Left cardiac atrium (tissue), 4 donors: Measurements from ENCODE around the gene PLEKHG5. TPM values are rescaled to one million over a fixed set of nuclear protein-coding genes. Genes with fewer than 3 reads are reported as not detected.

ENCODE experiments used
- ATAC-seq, 2 donors: fragments of 200-7000 bp; cut with Tn5 transposase; one replicate each; pipeline ENCODE4 v1.9.1; 2020; ENCODE audit warnings: mild to moderate bottlenecking in 2 of 2, moderate library complexity in 2 of 2
- DNase-seq: peaks from one replicate; pipeline ENCODE4 v3.0.0-alpha.2; 2020
- intact Hi-C, 2 donors: fragments of 100-400 bp; cut with DNase I; formaldehyde crosslinking; loops; one replicate each; pipeline versions ENCODE4 v1.14.1 to v1.15.1; 2022 to 2023
- total RNA-seq, 2 donors: library from RNA; stranded (reverse); fragmentation: NEBNext Ultra II Directional; extraction: Animal tissue kit (Norgen Biotek cat#: 25700); gene quantifications; one replicate each; pipeline ENCODE4 v1.2.1, GENCODE V29; 2021
- donor health status: DM: no; HTN: yes; CAD: no.
- donor health status: DM: no; HTN: yes; CAD: no; lungs with severe emphysema.
- donor health status: DM: yes; HTN: yes; CAD: no.
- donor health status: Dilated cardiomyopathy.

PLEKHG5 gene
- total RNA-seq, 2 donors from 2014 or later: 10.7 to 11.8 TPM

DNA sequence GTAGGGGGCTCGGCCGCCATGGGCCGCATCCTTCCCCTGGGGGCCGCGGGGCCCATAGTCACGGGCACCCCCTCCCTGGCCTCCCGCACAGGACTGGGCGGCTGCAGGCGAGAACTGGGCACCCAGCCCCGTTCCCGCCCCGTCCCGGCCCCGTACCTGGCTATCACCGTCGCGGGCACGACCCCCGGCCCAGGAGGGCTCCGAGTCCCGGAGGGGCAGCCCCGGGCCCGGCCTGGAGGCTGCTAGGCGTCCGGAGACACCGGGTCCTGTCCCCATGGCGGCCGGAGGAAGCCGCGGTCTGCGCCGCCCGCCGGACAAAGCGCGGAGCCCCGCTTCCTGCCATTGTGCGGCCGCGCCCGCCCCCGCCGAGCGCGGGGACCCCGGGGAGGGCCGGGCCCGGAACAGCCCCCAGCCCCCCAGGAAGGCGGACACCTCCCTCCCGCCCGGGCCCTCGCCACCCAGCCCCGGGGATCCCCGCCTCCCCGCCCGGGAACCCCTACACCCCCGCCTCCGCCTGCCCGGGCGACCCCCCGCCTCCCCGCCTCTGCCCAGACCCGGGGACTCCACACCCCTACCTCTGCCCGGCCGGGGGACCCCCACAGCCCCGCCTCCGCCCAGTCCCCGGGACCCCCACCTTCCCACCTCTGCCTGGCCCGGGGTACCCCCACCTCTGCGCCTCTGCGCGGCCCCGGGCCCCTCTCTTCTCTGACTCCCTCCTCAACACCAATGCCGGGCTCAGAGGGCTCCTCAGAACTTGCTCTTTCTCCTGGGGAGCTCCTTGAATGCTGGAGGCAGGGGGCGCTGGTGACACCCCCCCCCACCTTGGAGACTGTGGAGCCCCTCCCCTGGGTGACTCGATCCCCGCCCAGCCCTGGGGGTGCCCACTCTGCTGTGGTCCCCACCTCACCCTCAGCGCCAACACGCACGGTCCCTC lies 6.0 kb downstream of the PLEKHG5 start:
- ATAC-seq: peak; percentile 6 to 17
- DNase-seq: no peak

DNA sequence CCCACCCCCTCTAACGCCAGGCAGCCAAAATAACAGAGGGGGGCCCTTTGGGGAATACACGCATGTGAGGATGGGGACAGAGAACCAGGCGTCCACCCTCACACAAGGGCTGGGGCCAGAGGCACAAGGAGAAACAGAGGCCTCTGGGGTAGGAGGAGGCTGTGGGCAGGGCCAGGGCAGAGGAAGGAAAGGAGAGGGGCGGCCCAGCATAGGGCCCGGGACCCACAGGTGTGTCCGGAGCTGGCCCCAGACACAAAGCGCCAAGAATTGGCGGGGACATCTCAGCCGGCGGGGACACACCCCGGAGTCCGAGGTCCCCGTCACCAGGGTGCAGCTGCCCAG lies 6.7 kb downstream of the PLEKHG5 start:
- intact Hi-C loops: loop anchor here in 1 of 2 donors (5.0 kb wide), 2 partner anchors 68 to 158 kb away; partner anchors contain the start of gene NOL9
- DNase-seq (no peak), ATAC-seq (peak in 1 of 2 donors; percentile 28)

More for the DNA sequence above, 6.0 kb downstream of the PLEKHG5 start:
- intact Hi-C loops: loop anchor here in 1 of 2 donors (5.0 kb wide), 2 partner anchors 67 to 157 kb away; partner anchors contain the start of gene NOL9

DNA sequence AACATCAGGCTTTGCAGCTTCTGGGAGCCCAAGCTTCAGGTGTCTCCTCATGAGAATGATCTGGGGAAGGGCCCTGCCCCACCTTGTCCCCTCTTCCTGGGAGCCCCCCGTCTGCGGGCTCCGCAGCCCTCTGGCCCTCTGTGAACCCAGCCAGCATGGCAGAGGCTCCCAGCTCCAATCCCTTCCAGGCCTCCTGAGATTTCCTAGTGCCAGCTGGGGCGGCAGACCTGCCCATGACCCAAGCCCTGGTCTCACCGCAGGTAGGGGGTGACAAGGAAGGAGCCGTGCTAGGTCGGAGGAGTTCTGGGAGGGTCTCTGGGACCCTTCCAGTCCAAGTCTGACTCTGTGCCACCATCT lies 7.7 kb downstream of the PLEKHG5 start:
- no peak for DNase-seq
- intact Hi-C loops: no loop called here
- no peak for ATAC-seq

DNA sequence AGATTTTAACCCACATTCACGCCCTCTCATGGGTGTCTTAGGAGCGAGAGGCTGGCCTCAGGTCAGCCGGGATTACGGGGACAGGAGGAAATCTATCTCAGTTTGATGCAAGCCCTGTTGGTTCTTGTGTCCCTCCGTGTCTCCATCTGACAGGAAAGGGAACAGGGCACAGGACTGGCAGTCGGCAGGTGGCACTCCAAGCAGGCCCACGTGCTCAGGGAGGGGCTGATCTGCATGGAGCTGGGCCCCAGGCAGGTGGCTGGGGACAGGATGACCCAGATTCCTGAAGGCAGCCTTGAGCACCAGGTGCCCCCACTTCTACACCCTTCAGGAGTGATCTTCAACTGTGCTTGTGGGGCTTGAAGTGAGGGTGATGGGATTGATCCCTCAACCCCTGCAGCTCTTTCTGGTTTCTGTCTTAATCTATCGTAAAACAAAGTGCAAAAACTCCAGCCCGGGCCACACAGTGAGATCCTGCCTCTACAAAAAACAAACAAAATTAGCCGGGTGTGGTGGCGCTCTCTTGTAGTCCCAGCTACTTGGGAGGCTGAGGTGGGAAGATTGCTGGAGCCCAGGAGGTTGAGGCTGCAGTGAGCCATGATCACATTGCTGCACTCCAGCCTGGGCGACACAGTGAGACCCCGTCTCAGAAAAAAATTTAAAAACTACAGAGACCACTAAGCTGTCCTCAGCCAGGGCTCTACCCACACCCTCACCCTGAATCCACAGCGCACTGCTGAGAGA lies 8.3 kb downstream of the PLEKHG5 start:
- ATAC-seq (no peak), DNase-seq (no peak)
- intact Hi-C loops: no loop called here

DNA sequence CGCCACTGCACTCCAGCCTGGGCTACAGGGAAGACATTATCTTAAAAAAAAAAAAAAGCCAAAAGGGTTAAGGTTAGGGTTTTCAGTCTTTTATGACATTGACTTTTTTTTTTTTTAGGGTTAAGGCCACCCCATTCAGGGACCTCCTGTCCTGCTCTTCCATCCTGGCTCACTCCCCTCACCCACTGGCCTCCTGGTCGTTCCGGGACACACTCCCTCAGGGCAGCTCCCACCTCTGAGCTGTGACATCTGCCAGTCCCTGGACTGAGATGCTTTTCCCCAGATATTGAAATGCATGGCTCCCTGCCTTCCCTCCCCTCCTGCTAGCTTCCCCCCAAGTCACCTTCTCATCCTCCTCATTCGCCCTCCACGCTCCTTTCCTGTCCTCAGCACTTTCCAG lies 9.6 kb downstream of the PLEKHG5 start:
- no peak for DNase-seq
- no peak for ATAC-seq
- intact Hi-C loops: no loop called here

DNA sequence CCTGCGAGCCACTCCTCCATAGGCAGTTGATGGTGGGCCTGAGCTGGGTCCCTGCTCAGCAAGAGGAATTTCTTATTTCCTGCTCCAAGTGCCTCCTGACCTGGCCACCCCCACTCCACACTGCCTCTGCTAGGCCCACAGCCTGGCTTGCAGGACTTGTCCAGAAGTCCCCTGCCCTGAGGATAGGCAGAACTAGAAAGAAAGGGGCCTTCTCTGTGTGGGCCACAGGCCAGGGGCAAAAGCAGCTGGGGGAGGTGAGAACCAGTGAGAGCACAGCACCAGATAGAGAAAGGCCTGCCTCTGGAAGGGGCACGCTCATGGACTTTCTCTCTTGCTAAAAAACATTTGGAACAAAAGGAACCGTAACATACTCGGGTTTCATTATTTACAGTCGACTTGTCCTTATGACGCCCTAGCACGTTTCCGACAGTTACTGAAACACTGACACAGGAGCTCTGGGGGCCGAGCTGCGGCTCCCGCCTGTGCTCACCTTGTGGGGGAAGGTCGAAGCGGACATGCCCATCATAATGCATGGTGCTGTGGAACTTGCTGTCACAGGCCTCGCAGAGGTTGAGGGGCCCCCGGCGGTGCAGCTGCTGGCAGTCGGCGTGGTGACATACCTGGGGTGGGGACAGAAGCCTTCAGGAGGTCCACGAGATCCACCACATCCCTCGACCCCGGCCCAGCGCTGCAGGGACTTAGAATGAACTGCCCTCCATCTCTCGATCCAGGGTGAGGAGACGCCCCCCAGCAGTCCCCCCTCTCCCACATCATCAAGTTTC lies 14.2 kb downstream of the PLEKHG5 start:
- intact Hi-C loops: no loop called here
- DNase-seq (no peak), ATAC-seq (no peak)

DNA sequence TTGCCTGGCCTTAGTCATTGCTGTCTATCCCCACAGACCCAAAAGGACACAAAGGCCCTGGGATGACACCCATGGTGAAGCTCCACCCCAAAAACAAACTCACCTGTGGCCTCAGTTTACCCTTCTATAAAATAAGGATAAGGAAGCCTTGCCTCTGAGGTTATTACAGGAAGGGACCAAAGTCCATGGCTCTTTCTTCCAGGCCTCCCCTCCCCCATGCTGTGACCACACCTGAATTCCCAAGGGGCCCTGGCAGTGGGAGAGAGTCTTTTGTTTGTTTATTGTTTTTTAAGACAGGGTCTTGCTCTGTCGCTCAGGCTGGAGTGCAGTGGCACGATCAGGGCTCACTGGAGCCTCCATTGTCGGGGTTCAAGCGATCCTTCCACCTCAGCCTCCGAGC lies 15.0 kb downstream of the PLEKHG5 start:
- DNase-seq: no peak
- intact Hi-C loops: no loop called here
- no peak for ATAC-seq

DNA sequence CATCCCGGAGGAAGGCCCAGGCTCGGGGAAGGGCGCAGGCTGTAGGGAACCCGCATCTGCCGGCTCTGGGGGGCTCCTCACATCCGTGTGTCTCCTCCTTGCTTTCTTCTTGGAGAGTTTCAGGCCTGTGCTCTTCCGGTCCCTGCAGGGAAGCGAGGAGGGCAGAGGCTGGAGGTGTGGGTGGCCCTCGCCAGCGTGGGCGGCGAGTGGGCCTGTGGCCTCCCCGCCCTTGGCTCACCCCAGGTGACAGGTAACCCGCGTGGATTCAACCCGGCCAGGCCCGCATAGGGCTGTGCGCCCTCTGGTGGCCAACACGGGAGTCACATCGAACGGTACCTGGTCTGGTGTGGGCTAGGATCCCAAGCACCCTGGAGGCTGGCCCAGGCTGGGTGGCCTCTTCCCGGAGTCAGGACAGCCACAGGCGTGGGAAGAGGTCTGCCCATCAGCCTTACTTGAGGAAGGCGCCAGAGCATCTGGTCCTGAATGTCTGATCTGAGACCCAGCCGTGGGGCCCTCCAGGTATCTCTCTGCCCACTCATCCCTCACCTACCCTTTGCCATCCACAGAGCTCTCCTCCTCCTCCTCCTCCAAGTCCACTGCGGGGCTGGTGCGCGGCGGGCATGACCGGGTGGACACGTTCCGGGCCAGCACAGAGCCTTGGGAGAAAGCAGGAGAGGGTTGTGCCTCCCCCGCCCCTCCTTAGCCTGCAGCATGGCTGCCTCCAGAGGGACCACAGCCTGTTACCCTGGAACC lies 15.9 kb downstream of the PLEKHG5 start:
- intact Hi-C loops: no loop called here
- peak; percentile 69 for DNase-seq
- ATAC-seq: peak; percentile 70 to 75

DNA sequence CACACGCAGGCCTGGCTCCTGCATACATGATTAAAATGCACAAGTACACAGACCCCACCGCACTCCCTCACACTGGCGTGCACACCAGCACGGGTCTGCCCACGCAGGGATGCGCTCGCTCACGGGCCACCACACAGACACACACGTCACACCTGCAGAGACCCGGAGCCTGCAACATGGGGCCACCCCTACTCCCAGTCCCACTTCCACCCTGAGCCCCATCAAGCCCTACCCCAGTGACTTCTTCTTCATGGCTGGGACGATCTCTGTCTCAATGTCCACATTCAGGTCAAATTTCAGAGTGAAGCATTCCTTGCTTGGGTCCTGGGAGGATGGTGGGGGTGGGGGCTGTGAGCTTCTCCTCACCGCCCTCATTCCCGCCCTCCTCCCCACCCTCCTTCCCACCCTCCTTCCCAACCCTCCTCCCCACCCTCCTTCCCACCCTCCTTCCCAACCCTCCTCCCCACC lies 16.6 kb downstream of the PLEKHG5 start:
- ATAC-seq: no peak
- intact Hi-C loops: no loop called here
- DNase-seq: no peak

DNA sequence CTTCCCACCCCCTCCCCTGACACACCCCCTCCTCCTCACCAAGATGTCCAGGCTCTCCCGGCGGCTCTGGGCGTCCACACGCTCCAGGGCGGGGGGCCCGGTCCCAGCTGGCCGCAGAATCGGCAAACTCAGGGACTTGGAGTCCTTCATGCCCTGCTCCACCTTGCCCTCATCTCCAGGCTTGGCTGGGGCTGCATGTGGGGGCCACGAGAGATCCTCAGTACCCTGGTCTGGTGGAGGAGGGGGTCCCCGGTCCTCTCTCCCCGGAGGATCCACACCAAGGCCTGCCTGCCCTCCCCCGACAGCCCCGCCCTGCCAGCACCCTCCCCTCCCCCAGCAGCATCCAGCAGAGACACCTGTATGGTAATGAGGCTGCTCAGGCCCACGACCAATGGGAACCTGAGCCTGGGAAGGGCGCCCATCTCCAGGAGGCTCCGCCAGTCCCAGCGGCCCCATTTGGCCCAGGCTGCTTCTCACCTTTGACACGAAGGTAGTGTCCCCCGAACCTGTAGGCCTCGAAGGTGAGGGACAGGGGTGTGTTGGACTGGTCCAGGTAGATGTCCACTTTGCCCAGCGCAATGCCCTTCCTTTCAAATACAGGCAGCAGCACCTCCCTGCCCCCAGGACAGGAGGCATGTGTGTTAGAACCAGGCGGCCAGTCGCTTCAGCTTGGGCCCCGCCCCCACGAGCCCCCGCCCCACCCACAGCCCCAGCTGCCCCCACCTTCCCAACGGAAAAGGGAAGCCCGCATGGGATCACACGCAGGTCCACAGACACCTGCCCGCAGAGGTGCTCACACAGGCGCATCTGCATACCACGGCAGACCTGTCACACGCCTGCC lies 17.3 kb downstream of the PLEKHG5 start:
- DNase-seq: no peak
- intact Hi-C loops: no loop called here
- no peak for ATAC-seq

DNA sequence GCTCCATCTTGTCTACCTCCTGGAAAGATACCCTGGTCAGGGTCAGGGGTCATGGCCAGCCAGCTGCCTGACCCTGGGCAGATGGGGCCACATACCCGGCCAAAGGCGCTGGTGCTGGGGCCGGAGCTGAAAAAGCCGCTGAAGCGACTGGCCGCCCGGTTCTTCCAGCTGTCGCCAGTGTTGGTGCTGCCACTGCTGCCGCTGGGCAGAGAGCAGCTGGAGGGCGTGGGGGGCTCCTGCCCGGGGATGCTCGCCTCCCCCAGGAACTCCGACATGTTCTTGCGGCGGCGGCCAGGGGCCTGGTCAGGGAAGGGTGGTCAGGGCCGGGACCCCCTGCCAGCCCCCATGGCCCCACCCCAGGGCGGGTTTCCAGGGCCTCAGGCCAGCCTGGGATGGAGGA lies 18.3 kb downstream of the PLEKHG5 start:
- intact Hi-C loops: no loop called here
- no peak for ATAC-seq
- no peak for DNase-seq

DNA sequence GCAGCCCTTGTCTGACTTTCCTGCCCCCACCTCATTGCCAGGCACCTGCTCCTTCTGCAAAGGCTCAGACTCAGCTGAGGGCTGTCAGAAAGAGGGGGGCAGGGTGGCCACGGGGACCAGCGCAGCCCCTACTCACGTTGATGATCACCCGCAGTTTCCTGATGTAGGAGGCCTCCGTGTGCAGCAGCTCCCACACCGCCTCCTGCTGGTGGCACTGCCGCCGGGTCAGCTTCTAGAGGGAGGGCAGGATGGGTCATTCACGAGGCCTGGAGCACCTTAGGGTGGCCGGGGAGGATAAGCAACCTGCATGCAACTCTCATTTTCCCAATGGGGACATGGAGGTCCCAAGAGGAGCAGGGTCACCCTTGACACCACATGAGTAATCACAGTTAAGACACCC lies 19.1 kb downstream of the PLEKHG5 start:
- no peak for ATAC-seq
- intact Hi-C loops: no loop called here
- no peak for DNase-seq

DNA sequence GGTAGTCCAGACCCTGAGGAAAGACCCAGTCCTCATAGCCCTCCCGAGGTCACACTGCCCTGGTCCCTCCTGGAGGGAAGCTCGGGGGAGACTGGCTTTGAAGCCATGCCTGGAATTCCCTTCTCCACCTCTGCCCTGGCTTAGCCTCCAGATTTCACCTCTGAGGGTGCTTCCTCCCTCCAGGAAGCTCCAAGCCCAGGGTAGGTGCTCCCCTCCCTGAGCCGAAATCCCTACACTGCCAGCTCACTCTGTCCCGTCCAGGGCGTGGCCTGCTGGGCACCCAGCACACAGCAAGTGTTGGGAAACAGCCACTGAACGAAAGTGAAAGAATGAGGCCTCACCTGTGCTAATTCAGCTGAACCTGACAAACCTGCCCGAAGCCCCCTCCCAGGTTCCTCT lies 19.5 kb downstream of the PLEKHG5 start:
- ATAC-seq (no peak), DNase-seq (no peak)
- intact Hi-C loops: no loop called here

DNA sequence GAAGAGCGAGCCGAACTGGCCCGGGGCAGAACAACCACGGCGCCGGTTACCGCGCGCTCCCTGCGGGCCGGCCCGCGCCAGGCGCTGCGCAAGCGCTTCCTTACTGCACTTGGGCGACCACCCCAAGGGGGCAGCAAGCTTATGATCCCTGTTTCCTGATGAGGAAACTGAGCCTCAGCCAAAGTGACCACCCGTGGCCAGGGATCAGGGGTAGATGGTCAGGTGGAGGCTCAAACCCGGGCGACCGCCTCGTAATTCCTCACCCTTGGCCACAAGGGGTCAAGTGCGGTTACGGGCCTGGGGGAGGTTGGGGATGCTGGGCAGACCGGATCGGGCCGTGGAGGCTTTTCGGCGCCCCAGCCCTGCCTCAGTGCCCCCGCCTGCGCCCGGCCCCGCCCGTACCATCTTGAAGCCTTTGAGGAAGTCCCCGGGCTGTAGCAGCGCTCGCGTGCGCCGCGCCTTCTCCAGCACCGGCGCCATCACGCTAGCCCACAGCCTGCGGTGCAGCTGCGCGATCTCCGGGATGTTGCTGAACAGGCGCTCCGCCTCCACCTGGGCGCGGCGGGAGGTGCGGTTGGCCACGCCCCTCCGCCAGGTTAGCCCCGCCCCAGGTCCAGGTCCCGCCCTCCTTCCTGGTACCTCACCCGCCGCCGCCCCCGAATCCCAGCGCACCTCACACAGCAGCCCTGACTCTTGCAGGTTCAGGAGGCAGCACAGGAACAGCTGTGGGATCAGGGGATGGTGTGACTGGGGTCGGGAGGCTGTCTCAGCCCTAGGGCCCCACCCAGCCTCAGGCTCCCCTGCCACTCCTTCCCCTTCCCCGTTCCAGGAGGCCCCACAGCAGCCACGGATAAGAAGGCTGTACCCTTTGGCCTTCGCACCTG lies 20.1 kb downstream of the PLEKHG5 start:
- DNase-seq (no peak), ATAC-seq (no peak)
- intact Hi-C loops: no loop called here

DNA sequence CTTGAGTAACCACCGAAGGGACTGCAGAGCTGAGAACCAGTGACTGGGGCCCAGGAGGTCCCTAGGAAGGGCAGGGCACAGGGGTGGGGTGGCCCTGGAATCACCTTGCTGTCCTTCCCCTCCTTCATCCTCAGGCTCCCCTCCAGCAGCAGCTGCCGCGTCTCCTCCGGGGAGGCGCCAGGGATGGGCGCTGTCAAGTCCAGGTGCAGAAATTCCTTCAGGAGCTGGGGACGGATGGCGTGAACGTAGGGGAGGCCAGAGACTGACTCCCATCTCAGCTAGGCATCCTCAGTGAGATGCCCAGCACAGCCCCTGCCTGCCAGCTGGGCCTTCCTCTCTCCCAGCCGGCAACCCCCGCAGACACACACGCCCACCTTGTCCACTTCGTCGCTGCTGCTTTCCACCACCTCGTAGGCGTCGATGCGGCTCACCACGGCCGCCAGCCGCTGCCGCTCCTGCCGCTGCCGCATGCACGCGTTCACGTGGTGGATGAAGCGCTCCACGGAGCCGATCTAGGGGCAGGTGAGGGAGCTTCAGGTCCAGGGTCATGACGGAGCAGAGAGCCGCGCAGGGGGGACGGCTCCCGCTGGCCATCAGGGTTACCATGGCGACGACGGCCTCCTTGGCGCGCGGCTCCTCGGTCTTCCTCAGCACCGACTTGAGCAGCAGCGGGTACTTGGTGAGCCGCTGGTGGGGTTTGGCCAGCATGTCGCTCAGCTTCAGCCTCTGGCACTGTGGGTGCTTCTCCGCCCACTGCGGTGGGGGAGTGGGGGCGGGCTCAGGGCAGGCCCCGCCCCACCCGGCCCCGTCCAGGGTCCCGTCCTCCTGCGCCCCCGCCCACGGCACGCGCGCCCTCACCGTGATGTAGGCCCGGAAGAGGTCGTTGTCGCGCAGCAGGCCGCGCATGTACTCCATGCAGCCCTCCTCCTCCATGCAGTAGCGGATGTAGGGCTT lies 21.1 kb downstream of the PLEKHG5 start:
- intact Hi-C loops: no loop called here
- DNase-seq (no peak), ATAC-seq (no peak)
